ENCODE data around the gene RRBP1.

Gene RRBP1

DNA sequence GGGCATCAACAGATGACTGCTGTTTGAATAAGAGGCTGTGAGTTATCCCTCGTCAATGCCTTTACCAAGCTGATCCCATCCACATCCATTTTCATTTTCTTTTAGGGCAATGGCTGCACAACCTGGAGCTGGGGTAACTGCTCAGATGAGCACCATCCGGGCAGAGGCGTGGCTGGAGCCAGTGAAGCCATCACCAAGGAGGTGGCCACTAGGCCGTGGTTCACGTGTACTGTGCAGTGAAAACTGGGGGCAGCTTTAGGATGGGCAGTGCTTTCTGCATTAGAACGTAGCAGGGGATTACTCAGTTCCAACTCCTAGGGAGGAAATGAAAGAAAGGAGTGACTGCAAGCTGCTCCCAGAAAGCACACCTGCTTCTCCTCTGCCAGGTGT, 51.2 kb downstream of the RRBP1 start:
- no peak overlapping the region for H3K4me3 ChIP-seq (ENCODE audit: severe bottlenecking)
- no peaks in the 10 kb centered on the region for H3K9me3 ChIP-seq (ENCODE audit: severe bottlenecking)
- TF ChIP-seq, protein P1, sequence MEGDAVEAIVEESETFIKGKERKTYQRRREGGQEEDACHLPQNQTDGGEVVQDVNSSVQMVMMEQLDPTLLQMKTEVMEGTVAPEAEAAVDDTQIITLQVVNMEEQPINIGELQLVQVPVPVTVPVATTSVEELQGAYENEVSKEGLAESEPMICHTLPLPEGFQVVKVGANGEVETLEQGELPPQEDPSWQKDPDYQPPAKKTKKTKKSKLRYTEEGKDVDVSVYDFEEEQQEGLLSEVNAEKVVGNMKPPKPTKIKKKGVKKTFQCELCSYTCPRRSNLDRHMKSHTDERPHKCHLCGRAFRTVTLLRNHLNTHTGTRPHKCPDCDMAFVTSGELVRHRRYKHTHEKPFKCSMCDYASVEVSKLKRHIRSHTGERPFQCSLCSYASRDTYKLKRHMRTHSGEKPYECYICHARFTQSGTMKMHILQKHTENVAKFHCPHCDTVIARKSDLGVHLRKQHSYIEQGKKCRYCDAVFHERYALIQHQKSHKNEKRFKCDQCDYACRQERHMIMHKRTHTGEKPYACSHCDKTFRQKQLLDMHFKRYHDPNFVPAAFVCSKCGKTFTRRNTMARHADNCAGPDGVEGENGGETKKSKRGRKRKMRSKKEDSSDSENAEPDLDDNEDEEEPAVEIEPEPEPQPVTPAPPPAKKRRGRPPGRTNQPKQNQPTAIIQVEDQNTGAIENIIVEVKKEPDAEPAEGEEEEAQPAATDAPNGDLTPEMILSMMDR (IDR thresholded peaks at IDR 0.05; ENCODE audit: poor library complexity, severe bottlenecking): no peak
- no peaks in the 10 kb centered on the region for H3K27me3 ChIP-seq (ENCODE audit: insufficient read depth, poor library complexity, severe bottlenecking)
- peaks cover 86% of the 10 kb centered on the region for H3K36me3 ChIP-seq (ENCODE audit: low read depth)
- DNase-seq (ENCODE audit: low spot score) (no peak), ATAC-seq (ENCODE audit: low read depth) (no peak)
- no peaks in the 10 kb centered on the region for H3K4me1 ChIP-seq (ENCODE audit: insufficient read depth, poor library complexity, severe bottlenecking)
- H3K27ac ChIP-seq (ENCODE audit: poor library complexity, severe bottlenecking): no peak overlapping the region

- H3K4me1 ChIP-seq (ENCODE audit: insufficient read depth, poor library complexity, severe bottlenecking): no peaks in the 10 kb centered on the region
- ATAC-seq (ENCODE audit: low read depth) (no peak), DNase-seq (ENCODE audit: low spot score) (no peak)
- no peaks in the 10 kb centered on the region for H3K9me3 ChIP-seq (ENCODE audit: severe bottlenecking)
- H3K27me3 ChIP-seq (ENCODE audit: insufficient read depth, poor library complexity, severe bottlenecking): no peaks in the 10 kb centered on the region
- H3K27ac ChIP-seq (ENCODE audit: poor library complexity, severe bottlenecking): no peak overlapping the region
- H3K4me3 ChIP-seq (ENCODE audit: severe bottlenecking): no peak overlapping the region
- peaks cover 84% of the 10 kb centered on the region for H3K36me3 ChIP-seq (ENCODE audit: low read depth)
- TF ChIP-seq, protein P1 (IDR thresholded peaks at IDR 0.05; ENCODE audit: poor library complexity, severe bottlenecking): no peak
Observed at GRCh38 chr20:17630151-17630805, 51.8 kb downstream of the RRBP1 start.

- TF ChIP-seq, protein P1 (IDR thresholded peaks at IDR 0.05; ENCODE audit: poor library complexity, severe bottlenecking): no peak
- ATAC-seq (ENCODE audit: low read depth): no peak
- Histone ChIP-seq H3K4me1 (ENCODE audit: insufficient read depth, poor library complexity, severe bottlenecking) (no peaks in the 10 kb centered on the region), H3K27me3 (ENCODE audit: insufficient read depth, poor library complexity, severe bottlenecking) (no peaks in the 10 kb centered on the region), H3K9me3 (ENCODE audit: severe bottlenecking) (no peaks in the 10 kb centered on the region), H3K27ac (ENCODE audit: poor library complexity, severe bottlenecking) (no peak overlapping the region), H3K4me3 (ENCODE audit: severe bottlenecking) (no peak overlapping the region), H3K36me3 (ENCODE audit: low read depth) (peaks cover 83% of the 10 kb centered on the region)
- no peak for DNase-seq (ENCODE audit: low spot score)
Observed at GRCh38 chr20:17629678-17630089, 52.4 kb downstream of the RRBP1 start.

DNA sequence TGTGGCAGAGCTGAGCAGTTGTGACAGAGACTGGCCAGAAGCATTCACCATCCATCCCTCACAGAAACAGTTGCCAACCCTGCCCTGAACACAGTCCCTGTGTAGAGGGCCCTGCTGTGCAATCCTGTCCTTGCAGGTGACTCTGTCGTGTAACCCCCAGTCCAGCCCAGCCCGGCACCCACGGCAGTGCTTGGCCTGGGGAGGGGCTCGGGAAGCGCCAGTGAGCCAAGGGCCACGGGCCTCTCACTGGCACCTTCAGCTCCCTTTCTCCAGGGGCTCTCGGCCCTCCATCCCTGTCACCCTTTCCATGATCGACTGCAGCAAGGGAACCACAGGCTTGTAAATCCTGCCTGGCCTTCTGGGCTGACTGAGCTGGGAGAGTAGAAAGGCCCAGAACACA, 53.0 kb downstream of the RRBP1 start:
- no peaks in the 10 kb centered on the region for H3K4me1 ChIP-seq (ENCODE audit: insufficient read depth, poor library complexity, severe bottlenecking)
- H3K4me3 ChIP-seq (ENCODE audit: severe bottlenecking): no peak overlapping the region
- no peak overlapping the region for H3K27ac ChIP-seq (ENCODE audit: poor library complexity, severe bottlenecking)
- H3K36me3 ChIP-seq (ENCODE audit: low read depth): peaks cover 82% of the 10 kb centered on the region
- TF ChIP-seq, protein P1 (IDR thresholded peaks at IDR 0.05; ENCODE audit: poor library complexity, severe bottlenecking): no peak
- ATAC-seq (ENCODE audit: low read depth) (no peak), DNase-seq (ENCODE audit: low spot score) (no peak)
- no peaks in the 10 kb centered on the region for H3K27me3 ChIP-seq (ENCODE audit: insufficient read depth, poor library complexity, severe bottlenecking)
- no peaks in the 10 kb centered on the region for H3K9me3 ChIP-seq (ENCODE audit: severe bottlenecking)

DNA sequence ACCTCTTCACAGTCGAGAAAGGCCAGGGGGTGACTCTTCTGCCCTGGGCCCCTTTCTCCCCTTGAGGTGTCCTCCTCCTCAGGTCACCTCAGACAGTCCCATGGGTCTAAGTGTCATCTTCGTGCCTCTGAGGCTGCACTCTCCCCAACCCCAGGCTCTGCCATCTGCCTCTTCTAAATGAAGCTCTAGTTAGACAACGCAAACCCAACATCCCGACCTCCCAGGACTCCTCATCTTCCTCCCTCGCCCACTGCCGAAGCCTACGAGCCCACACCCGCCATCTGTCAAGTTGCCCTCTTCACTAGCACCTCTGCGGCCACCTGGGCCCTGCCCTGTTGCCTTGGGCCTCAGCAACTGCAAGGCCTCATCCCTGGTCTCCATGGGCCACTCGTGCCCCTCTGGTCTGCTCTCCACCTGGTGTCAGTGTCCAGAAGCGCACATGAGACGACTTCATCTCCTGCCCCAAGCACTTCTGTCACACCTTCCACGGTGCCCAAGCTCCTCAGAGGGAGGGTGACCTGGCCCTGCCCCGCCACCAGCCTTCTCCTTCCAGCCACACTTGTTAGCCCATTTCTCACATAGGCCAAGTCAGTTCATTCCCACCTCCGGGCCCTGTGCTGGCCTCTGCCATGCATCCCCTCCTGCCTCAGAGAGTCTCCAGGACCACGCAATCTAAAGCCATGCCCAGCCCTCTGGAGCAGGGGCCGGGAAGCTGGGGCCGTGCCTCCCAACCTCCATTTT, 53.8 kb downstream of the RRBP1 start:
- DNase-seq (ENCODE audit: low spot score) (peak; percentile 59), ATAC-seq (ENCODE audit: low read depth) (no peak)
- Histone ChIP-seq H3K4me3 (ENCODE audit: severe bottlenecking) (no peak overlapping the region), H3K9me3 (ENCODE audit: severe bottlenecking) (no peaks in the 10 kb centered on the region), H3K27ac (ENCODE audit: poor library complexity, severe bottlenecking) (no peak overlapping the region), H3K4me1 (ENCODE audit: insufficient read depth, poor library complexity, severe bottlenecking) (no peaks in the 10 kb centered on the region), H3K36me3 (ENCODE audit: low read depth) (peaks cover 82% of the 10 kb centered on the region), H3K27me3 (ENCODE audit: insufficient read depth, poor library complexity, severe bottlenecking) (no peaks in the 10 kb centered on the region)
- TF ChIP-seq, protein P1 (IDR thresholded peaks at IDR 0.05; ENCODE audit: poor library complexity, severe bottlenecking): no peak
